Measurements from ENCODE around the gene SMARCD3. TPM values are rescaled to one million over a fixed set of nuclear protein-coding genes. Genes with fewer than 3 reads are reported as not detected.

The SMARCD3 gene
- total and polyA plus RNA-seq, 2 of the 13 experiments (the other 11 are each of a cell fraction or from before 2014, with no cell fraction given), result 0.20 to 0.62 TPM

- Histone ChIP-seq H3K4me2 (ENCODE audit: low read depth, low read length) (no peak overlapping the region), H3K9ac (ENCODE audit: insufficient read depth, low read depth, low read length) (no peak overlapping the region), H3K79me2 (ENCODE audit: insufficient read depth, low read length) (no peaks in the 10 kb centered on the region), H3K27ac (ENCODE audit: extremely low read length, insufficient read depth, low read length) (no peak overlapping the region), H4K20me1 (ENCODE audit: insufficient read depth, low read length) (no peaks in the 10 kb centered on the region), H3K9me3 (ENCODE audit: low read length) (no peaks in the 10 kb centered on the region), H3K4me3 (replicated peaks in 1 of 3; ENCODE audit: insufficient read depth in 1 of 3, low read depth in 2 of 3, low read length in 3 of 3) (no peak overlapping the region), H3K36me3 (replicated peaks in 1 of 2; ENCODE audit: control insufficient read depth in 1 of 2, insufficient read depth in 2 of 2, low read length in 2 of 2) (peaks cover 2 to 16% of the 10 kb centered on the region in 2 experiments; a peak in 4 of 5 replicates), H3K27me3 (ENCODE audit: control insufficient read depth in 1 of 2, insufficient read depth in 2 of 2, low read length in 2 of 2) (peaks cover 0 to 13% of the 10 kb centered on the region in 2 experiments; a peak in 3 of 5 replicates), H2AFZ (ENCODE audit: low read length) (no peak overlapping the region), H3K4me1 (ENCODE audit: insufficient read depth, low read length) (peaks cover 47% of the 10 kb centered on the region)
- 99% methylated on average over 6 of the region's 7 CpGs for WGBS (ENCODE audit: low lambda C conversion rate)
- no TSS peak for BruUV-seq (replicated peaks)
- DNase-seq (ENCODE audit: low spot score) (no peak), FAIRE-seq (no peak), ATAC-seq (no peak)
- intact Hi-C loops (cut with micrococcal nuclease; ENCODE audit: unreplicated experiment), result loop anchor here (10.0 kb wide), 1 partner anchor 156 kb away; the partner anchor contains the start of genes AGAP3, FASTK and TMUB1
- in situ Hi-C loops (cut with HindIII; ENCODE audit: extremely low pct_ligation_motif_present, low pct_unique_long_range_greater_than_20kb), result no loop called here
- ChIA-PET POLR2A (interaction anchor here (1.8 kb wide), 1 partner anchor 8 kb away, joined by 5 read pairs; the partner anchor contains the start of gene CHPF2), CTCF (ENCODE audit: low intra/inter-chr PET ratio, low total read pairs) (no interaction called here)
- TF ChIP-seq ZNF572 (CRISPR knock-in tag; IDR thresholded peaks at IDR 0.05) (no peak), POLR2G (IDR thresholded peaks at IDR 0.05; ENCODE audit: low read depth, low read length) (0 out of 2 replicates have a peak, but pooled peaks have one; percentile 1), RFXAP (CRISPR knock-in tag; IDR thresholded peaks at IDR 0.05; ENCODE audit: borderline replicate concordance) (no peak), NFE2 (CRISPR knock-in tag; IDR thresholded peaks at IDR 0.05) (peak; percentile 67; the same call in 1 of the 2 replicates), ARID2 (CRISPR knock-in tag; IDR thresholded peaks at IDR 0.05; ENCODE audit: borderline replicate concordance) (no peak), MAFK (conservative IDR thresholded peaks at IDR 0.05 in 1 of 2, IDR thresholded peaks at IDR 0.05 in 1 of 2; ENCODE audit: low read length in 2 of 2) (peak; percentile 29 to 35; a peak in 2 of 4 replicates), FLYWCH1 (CRISPR knock-in tag; IDR thresholded peaks at IDR 0.05) (no peak), SP5 (CRISPR knock-in tag; IDR thresholded peaks at IDR 0.05; ENCODE audit: borderline replicate concordance, low read depth) (no peak), ZNF687 (CRISPR knock-in tag; IDR thresholded peaks at IDR 0.05) (no peak), ZBTB33 (CRISPR knock-in tag; IDR thresholded peaks at IDR 0.05) (no peak), ZNF614 (CRISPR knock-in tag; IDR thresholded peaks at IDR 0.05; ENCODE audit: borderline replicate concordance) (no peak), ZBTB14 (CRISPR knock-in tag; IDR thresholded peaks at IDR 0.05) (no peak), NFE2L2 (IDR thresholded peaks at IDR 0.05; ENCODE audit: low read length) (peak; percentile 87)
Measured at GRCh38 chr7:151240942-151241754, 7.3 kb downstream of the SMARCD3 start.

All from HepG2 (cell line).